SU-DHL-6 (cell line): ENCODE results near the gene AMH.

Experiments used
- H2AFZ ChIP-seq: fragments of 200-600 bp; sonication (generic); 2 replicates; pipeline ENCODE4 v1.6.1; 2014; ENCODE audit warnings: low read depth, mild to moderate bottlenecking, moderate library complexity, mixed read lengths, antibody characterized with exemption, low read length; ENCODE audit not compliant: severe bottlenecking
- H3F3A ChIP-seq: fragments of 200-600 bp; shearing (Covaris generic); 2 replicates; pipeline ENCODE4 v1.6.0; 2016; ENCODE audit warnings: antibody characterized with exemption, mild to moderate bottlenecking; ENCODE audit not compliant: insufficient read depth
- H3K27ac ChIP-seq: fragments of 200-600 bp; sonication (generic); 2 replicates; pipeline ENCODE4 v1.5.1; 2016; ENCODE audit warnings: low read depth, mild to moderate bottlenecking, low read length, moderate library complexity, mixed read lengths
- H3K27me3 ChIP-seq: fragments of 200-600 bp; sonication (generic), shearing (Covaris generic); 2 replicates; pipeline ENCODE4 v1.6.0; 2014; ENCODE audit warnings: mild to moderate bottlenecking, low read length
- H3K36me3 ChIP-seq: fragments of 200-600 bp; sonication (generic); 2 replicates; pipeline ENCODE4 v1.6.1; 2014; ENCODE audit warnings: mild to moderate bottlenecking, low read length, mixed read lengths
- H3K4me2 ChIP-seq: fragments of 300-600, 200-600 bp; shearing (Covaris generic), sonication (generic); 2 replicates; pipeline ENCODE4 v1.6.0; 2014; ENCODE audit warnings: low read length, low read depth, mild to moderate bottlenecking; ENCODE audit not compliant: poor library complexity, severe bottlenecking
- H3K4me3 ChIP-seq: fragments of 200-600 bp; sonication (generic); 2 replicates; pipeline ENCODE4 v1.5.1; 2014; ENCODE audit warnings: antibody characterized with exemption, low read length, mild to moderate bottlenecking, mixed read lengths; ENCODE audit not compliant: insufficient read depth, poor library complexity, severe bottlenecking
- H3K79me2 ChIP-seq: fragments of 200-600 bp; sonication (generic); 2 replicates; pipeline ENCODE4 v1.6.1; 2014; ENCODE audit warnings: mild to moderate bottlenecking, low read length, moderate library complexity; ENCODE audit not compliant: insufficient read depth
- H3K9ac ChIP-seq: fragments of 200-600 bp; sonication (generic); 2 replicates; pipeline ENCODE4 v1.7.0; 2014; ENCODE audit warnings: mild to moderate bottlenecking, low read length
- H3K9me2 ChIP-seq: fragments of 200-600 bp; sonication (generic); replicated peaks from 2 replicates; pipeline ENCODE4 v1.6.1; 2014; ENCODE audit warnings: low read length; ENCODE audit not compliant: insufficient read depth
- H3K9me3 ChIP-seq: fragments of 200-600 bp; sonication (generic); 2 replicates; pipeline ENCODE4 v1.6.1; 2014; ENCODE audit warnings: low read length, mixed read lengths; ENCODE audit not compliant: insufficient read depth
- H4K20me1 ChIP-seq: fragments of 200-600 bp; sonication (generic); 2 replicates; pipeline ENCODE4 v1.6.1; 2014; ENCODE audit warnings: low read depth, mild to moderate bottlenecking, antibody characterized with exemption, low read length, moderate library complexity, mixed read lengths
- EZH2phosphoT487 ChIP-seq: fragments of 200-600 bp; sonication (generic), shearing (Covaris generic); conservative IDR thresholded peaks from 2 replicates; pipeline ENCODE4 v1.6.1; 2018; ENCODE audit warnings: mild to moderate bottlenecking, antibody characterized with exemption, low read length, moderate library complexity, mixed read lengths
- TF ChIP-seq, protein P1 (sequence below): fragments of 200-600 bp; sonication (generic); IDR thresholded peaks from one replicate; pipeline ENCODE4 v1.5.1; 2017; ENCODE audit warnings: antibody characterized with exemption, mild to moderate bottlenecking, low read length, moderate library complexity; ENCODE audit not compliant: insufficient read depth, poor library complexity, severe bottlenecking

The AMH gene

DNA sequence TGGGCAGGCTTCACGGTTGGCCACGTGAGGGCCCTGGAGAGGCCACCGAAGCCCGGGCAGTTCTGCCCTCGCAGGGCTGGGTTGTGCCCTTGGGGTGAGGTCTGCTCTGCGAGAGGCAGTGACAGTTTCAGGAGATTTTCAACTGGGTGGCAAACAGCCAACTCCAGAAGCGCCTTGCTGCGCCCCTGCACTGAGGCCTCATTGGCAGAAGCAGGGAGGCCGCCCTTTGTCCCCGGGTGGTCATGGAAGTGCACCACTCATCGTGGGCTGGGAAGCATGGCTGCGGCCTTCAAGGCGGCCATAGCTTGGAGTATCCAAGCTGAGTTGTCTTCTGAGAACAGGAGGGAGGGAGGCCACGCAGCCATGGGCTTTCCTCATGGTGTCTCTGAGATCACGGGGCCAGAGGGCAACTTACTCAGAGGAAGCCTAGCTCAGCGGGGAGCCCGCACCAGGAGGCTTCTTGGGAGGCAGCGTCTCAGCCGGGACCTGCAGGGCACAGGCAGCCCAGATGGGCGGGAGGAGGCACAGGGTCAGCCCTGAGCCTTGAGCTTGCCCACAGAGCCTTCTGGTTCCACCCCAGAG lies 27.8 kb upstream of the AMH start:
- no peaks in the 10 kb centered on the region for H4K20me1 ChIP-seq
- H3K4me3 ChIP-seq = no peak overlapping the region
- H3K36me3 ChIP-seq = no peaks in the 10 kb centered on the region
- no peaks in the 10 kb centered on the region for H3K27me3 ChIP-seq
- no peaks in the 10 kb centered on the region for H3K9me2 ChIP-seq
- H2AFZ ChIP-seq = no peak overlapping the region
- no peak overlapping the region for H3K4me2 ChIP-seq
- no peaks in the 10 kb centered on the region for H3K9me3 ChIP-seq
- H3K79me2 ChIP-seq = no peaks in the 10 kb centered on the region
- H3F3A ChIP-seq = peaks cover 13% of the 10 kb centered on the region
- no peak overlapping the region for H3K9ac ChIP-seq
- no peak overlapping the region for H3K27ac ChIP-seq
- no peak for TF ChIP-seq EZH2phosphoT487
- TF ChIP-seq, protein P1, sequence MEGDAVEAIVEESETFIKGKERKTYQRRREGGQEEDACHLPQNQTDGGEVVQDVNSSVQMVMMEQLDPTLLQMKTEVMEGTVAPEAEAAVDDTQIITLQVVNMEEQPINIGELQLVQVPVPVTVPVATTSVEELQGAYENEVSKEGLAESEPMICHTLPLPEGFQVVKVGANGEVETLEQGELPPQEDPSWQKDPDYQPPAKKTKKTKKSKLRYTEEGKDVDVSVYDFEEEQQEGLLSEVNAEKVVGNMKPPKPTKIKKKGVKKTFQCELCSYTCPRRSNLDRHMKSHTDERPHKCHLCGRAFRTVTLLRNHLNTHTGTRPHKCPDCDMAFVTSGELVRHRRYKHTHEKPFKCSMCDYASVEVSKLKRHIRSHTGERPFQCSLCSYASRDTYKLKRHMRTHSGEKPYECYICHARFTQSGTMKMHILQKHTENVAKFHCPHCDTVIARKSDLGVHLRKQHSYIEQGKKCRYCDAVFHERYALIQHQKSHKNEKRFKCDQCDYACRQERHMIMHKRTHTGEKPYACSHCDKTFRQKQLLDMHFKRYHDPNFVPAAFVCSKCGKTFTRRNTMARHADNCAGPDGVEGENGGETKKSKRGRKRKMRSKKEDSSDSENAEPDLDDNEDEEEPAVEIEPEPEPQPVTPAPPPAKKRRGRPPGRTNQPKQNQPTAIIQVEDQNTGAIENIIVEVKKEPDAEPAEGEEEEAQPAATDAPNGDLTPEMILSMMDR = no peak

DNA sequence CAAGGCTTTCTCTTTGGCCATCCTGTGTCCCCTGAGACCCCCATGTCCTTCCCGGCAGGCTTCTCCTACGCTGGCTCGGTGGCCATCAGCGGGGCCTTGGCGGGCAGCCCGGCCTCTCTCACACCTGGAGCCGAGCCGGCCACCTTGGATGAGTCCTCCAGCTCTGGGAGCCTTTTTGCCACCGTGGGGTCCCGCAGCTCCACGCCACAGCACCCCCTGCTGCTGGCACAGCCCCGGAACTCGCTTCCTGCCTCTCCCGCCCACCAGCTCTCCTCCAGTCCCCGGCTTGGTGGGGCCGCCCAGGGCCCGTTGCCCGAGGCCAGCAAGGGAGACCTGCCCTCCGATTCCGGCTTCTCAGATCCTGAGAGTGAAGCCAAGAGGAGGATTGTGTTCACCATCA lies 27.2 kb upstream of the AMH start:
- no peaks in the 10 kb centered on the region for H3K36me3 ChIP-seq
- H3K9me2 ChIP-seq = no peaks in the 10 kb centered on the region
- no peak overlapping the region for H3K27ac ChIP-seq
- H3F3A ChIP-seq = peaks cover 13% of the 10 kb centered on the region
- H3K79me2 ChIP-seq = no peaks in the 10 kb centered on the region
- H3K4me2 ChIP-seq = no peak overlapping the region
- H3K27me3 ChIP-seq = no peaks in the 10 kb centered on the region
- H2AFZ ChIP-seq = no peak overlapping the region
- no peak overlapping the region for H3K4me3 ChIP-seq
- no peak overlapping the region for H3K9ac ChIP-seq
- no peaks in the 10 kb centered on the region for H3K9me3 ChIP-seq
- no peaks in the 10 kb centered on the region for H4K20me1 ChIP-seq
- TF ChIP-seq EZH2phosphoT487 = no peak
- TF ChIP-seq, protein P1 = peak; percentile 9

DNA sequence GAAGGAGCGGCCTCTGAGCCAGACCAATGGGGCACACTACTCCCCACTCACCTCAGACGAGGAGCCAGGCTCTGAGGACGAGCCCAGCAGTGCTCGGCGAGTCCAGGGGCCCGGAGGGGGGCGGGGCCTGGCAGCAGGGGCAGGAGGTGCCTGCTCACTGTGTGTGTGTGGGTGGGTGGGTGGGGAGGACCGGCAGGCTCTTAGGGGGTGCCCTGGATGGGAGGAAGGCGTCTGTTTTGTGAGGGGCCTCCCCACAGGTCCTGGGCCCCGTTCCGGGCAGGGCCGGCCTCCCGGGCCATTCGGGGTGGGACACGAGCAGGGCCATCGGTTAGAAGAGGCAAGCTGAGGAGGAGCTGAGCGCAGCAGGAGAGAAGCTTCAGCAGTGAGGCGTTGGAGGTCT lies 25.7 kb upstream of the AMH start:
- H3K9me3 ChIP-seq = no peaks in the 10 kb centered on the region
- peaks cover 1% of the 10 kb centered on the region; the same call in 1 of the 2 replicates for H3K79me2 ChIP-seq
- TF ChIP-seq EZH2phosphoT487 = no peak
- TF ChIP-seq, protein P1 = no peak
- H3K4me2 ChIP-seq = peak overlapping the region; percentile 15
- H2AFZ ChIP-seq = no peak overlapping the region
- peak overlapping the region; percentile 19; the same call in 1 of the 2 replicates for H3K9ac ChIP-seq
- H3K9me2 ChIP-seq = no peaks in the 10 kb centered on the region
- H3K4me3 ChIP-seq = no peak overlapping the region
- peaks cover 23% of the 10 kb centered on the region for H3F3A ChIP-seq
- no peaks in the 10 kb centered on the region for H3K27me3 ChIP-seq
- no peaks in the 10 kb centered on the region for H3K36me3 ChIP-seq
- peak overlapping the region; percentile 73 for H3K27ac ChIP-seq
- no peaks in the 10 kb centered on the region for H4K20me1 ChIP-seq
